Keratinocyte (primary cell): Measurements from ENCODE around the gene KIFC3. TPM values are rescaled to one million over a fixed set of nuclear protein-coding genes. Genes with fewer than 3 reads are reported as not detected.

ENCODE experiments used
- DNase-seq: peaks from one replicate; pipeline ENCODE4 v3.0.0-alpha.2; 2011; ENCODE audit warnings: low read depth, missing footprints, low spot score
- FAIRE-seq: peaks from 2 replicates; lab custom pipeline; 2011; peaks lifted over from hg19 to GRCh38; lab: Jason Lieb, UNC
- H2AFZ ChIP-seq: 2 replicates; pipeline ENCODE4 v1.6.0; 2012; ENCODE audit warnings: low read length, control low read depth, inconsistent platforms; ENCODE audit not compliant: control insufficient read depth
- H3K27ac ChIP-seq: 2 replicates; pipeline ENCODE4 v1.5.1; 2011; ENCODE audit warnings: low read length; ENCODE audit not compliant: control insufficient read depth, insufficient read depth
- H3K27me3 ChIP-seq: 3 replicates; pipeline ENCODE4 v1.6.0; 2011; ENCODE audit warnings: low read length; ENCODE audit not compliant: control insufficient read depth, insufficient read depth; ENCODE audit errors: extremely low read depth
- H3K36me3 ChIP-seq, 2 experiments: 2 replicates in 1 of 2; 3 replicates in 1 of 2; pipeline ENCODE4 v1.5.1; 2011; ENCODE audit warnings: low read length in 2 of 2, mild to moderate bottlenecking in 1 of 2; ENCODE audit not compliant: control insufficient read depth in 2 of 2, insufficient read depth in 2 of 2; ENCODE audit errors: extremely low read depth in 1 of 2
- H3K4me1 ChIP-seq: 3 replicates; pipeline ENCODE4 v1.5.1; 2011; ENCODE audit warnings: low read length; ENCODE audit not compliant: control insufficient read depth, insufficient read depth; ENCODE audit errors: extremely low read depth
- H3K4me2 ChIP-seq: 3 replicates; pipeline ENCODE4 v1.6.0; 2011; ENCODE audit warnings: low read depth, low read length; ENCODE audit not compliant: control insufficient read depth, insufficient read depth; ENCODE audit errors: extremely low read depth
- H3K4me3 ChIP-seq, 3 experiments: fragments of 200-600 bp in 1 of 3; sonication (generic) in 1 of 3; 2 replicates in 2 of 3; 3 replicates in 1 of 3; pipeline ENCODE4 v1.5.1; 2011 to 2016; ENCODE audit warnings: low read length in 3 of 3, mild to moderate bottlenecking in 3 of 3, control low read depth in 2 of 3, inconsistent platforms in 1 of 3, low read depth in 1 of 3, mixed read lengths in 1 of 3, mixed run types in 1 of 3, moderate library complexity in 1 of 3; ENCODE audit not compliant: control insufficient read depth in 2 of 3, insufficient read depth in 2 of 3; ENCODE audit errors: extremely low read depth in 1 of 3
- H3K79me2 ChIP-seq: 2 replicates; pipeline ENCODE4 v1.6.0; 2012; ENCODE audit warnings: low read length; ENCODE audit not compliant: control insufficient read depth, insufficient read depth
- H3K9ac ChIP-seq: 3 replicates; pipeline ENCODE4 v1.6.0; 2011; ENCODE audit warnings: low read length; ENCODE audit not compliant: control insufficient read depth, insufficient read depth; ENCODE audit errors: extremely low read depth
- H3K9me1 ChIP-seq: 3 replicates; pipeline ENCODE4 v1.6.0; 2011; ENCODE audit warnings: low read length; ENCODE audit not compliant: control insufficient read depth, insufficient read depth; ENCODE audit errors: extremely low read depth
- H3K9me3 ChIP-seq: 2 replicates; pipeline ENCODE4 v1.5.1; 2012; ENCODE audit warnings: low read depth, low read length; ENCODE audit not compliant: control insufficient read depth
- H4K20me1 ChIP-seq: 3 replicates; pipeline ENCODE4 v1.6.0; 2011; ENCODE audit warnings: low read length; ENCODE audit not compliant: control insufficient read depth, insufficient read depth; ENCODE audit errors: extremely low read depth
- EZH2 ChIP-seq: IDR thresholded peaks from one replicate; pipeline ENCODE4 v1.6.1; 2012; ENCODE audit warnings: inconsistent platforms, mild to moderate bottlenecking, low read length, moderate library complexity
- dilution Hi-C: fragments of 300-500 bp; cut with MboI; formaldehyde crosslinking; loops from one replicate; pipeline ENCODE4 v1.7.0; 2020; ENCODE audit warnings: low sequenced_read_pairs; ENCODE audit not compliant: extremely low pct_ligation_motif_present
- polyA plus RNA-seq, 5 experiments: library from polyadenylated mRNA; depleted of rRNA in 3 of 5; stranded (reverse) in 3 of 5; stranded (forward) in 1 of 5; unstranded in 1 of 5; fragments of >200 nt; gene quantifications; 1 replicate in 1 of 5; 2 replicates in 3 of 5; 3 replicates in 1 of 5; pipeline versions ENCODE4 v1.2.1 to v1.2.3, GENCODE V29; 2011 to 2012; ENCODE audit warnings: missing spikeins in 2 of 5, low read depth in 1 of 5, low replicate concordance in 1 of 5
- TF ChIP-seq, protein P1 (sequence below), 3 experiments: IDR thresholded peaks in 1 of 3; conservative IDR thresholded peaks in 1 of 3; optimal IDR thresholded peaks in 1 of 3; 2 replicates in 2 of 3; 3 replicates in 1 of 3; pipeline versions ENCODE3 to v1.5.1; 2011; ENCODE audit warnings: low read length in 3 of 3, mild to moderate bottlenecking in 3 of 3, moderate library complexity in 2 of 3, control low read depth in 1 of 3, inconsistent platforms in 1 of 3; ENCODE audit not compliant: insufficient read depth in 2 of 3; ENCODE audit errors: extremely low read depth in 1 of 3

The KIFC3 gene
- polyA plus RNA-seq, 1 donor (not counting 4 experiments of a cell fraction or from before 2014, with no cell fraction given): 22.7 TPM

DNA sequence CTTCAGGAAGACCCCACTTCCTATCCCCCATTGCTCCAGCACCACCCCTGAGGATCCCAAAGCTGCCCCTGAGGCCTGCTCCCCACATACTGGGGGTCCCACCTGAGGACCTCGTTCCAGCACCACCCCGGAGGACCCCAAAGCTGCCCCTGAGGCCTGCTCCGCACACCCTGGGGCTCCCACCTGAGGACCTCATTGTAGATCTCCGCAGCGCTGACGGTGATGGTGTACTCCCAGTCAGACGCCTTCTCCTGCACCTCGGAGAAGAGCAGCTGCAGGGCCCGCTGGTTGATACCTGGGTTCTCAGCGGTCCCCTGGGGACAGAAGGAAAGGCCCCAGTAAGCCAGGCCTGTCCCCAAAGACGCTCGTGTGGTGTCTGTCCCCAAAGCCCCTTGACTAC lies 40.3 kb downstream of the KIFC3 start:
- H3K79me2 ChIP-seq: no peaks in the 10 kb centered on the region
- FAIRE-seq (no peak), DNase-seq (no peak)
- H3K4me1 ChIP-seq: peaks cover 21% of the 10 kb centered on the region
- no peak overlapping the region for H3K9ac ChIP-seq
- no peaks in the 10 kb centered on the region for H3K9me3 ChIP-seq
- H3K27me3 ChIP-seq: no peaks in the 10 kb centered on the region
- H3K4me3 ChIP-seq: no peak overlapping the region
- dilution Hi-C loops: no loop called here
- H3K36me3 ChIP-seq: peaks cover 17 to 46% of the 10 kb centered on the region in 2 experiments
- H2AFZ ChIP-seq: no peak overlapping the region
- H3K27ac ChIP-seq: no peak overlapping the region
- no peak for TF ChIP-seq EZH2
- TF ChIP-seq, protein P1, sequence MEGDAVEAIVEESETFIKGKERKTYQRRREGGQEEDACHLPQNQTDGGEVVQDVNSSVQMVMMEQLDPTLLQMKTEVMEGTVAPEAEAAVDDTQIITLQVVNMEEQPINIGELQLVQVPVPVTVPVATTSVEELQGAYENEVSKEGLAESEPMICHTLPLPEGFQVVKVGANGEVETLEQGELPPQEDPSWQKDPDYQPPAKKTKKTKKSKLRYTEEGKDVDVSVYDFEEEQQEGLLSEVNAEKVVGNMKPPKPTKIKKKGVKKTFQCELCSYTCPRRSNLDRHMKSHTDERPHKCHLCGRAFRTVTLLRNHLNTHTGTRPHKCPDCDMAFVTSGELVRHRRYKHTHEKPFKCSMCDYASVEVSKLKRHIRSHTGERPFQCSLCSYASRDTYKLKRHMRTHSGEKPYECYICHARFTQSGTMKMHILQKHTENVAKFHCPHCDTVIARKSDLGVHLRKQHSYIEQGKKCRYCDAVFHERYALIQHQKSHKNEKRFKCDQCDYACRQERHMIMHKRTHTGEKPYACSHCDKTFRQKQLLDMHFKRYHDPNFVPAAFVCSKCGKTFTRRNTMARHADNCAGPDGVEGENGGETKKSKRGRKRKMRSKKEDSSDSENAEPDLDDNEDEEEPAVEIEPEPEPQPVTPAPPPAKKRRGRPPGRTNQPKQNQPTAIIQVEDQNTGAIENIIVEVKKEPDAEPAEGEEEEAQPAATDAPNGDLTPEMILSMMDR (optimal IDR thresholded peaks at IDR 0.05 in 1 of 3, IDR thresholded peaks at IDR 0.05 in 1 of 3, conservative IDR thresholded peaks at IDR 0.05 in 1 of 3; ENCODE audit: extremely low read depth in 1 of 3, insufficient read depth in 2 of 3, low read length in 3 of 3): no peak
- H4K20me1 ChIP-seq: peaks cover 3% of the 10 kb centered on the region
- no peak overlapping the region for H3K4me2 ChIP-seq
- H3K9me1 ChIP-seq: no peaks in the 10 kb centered on the region

DNA sequence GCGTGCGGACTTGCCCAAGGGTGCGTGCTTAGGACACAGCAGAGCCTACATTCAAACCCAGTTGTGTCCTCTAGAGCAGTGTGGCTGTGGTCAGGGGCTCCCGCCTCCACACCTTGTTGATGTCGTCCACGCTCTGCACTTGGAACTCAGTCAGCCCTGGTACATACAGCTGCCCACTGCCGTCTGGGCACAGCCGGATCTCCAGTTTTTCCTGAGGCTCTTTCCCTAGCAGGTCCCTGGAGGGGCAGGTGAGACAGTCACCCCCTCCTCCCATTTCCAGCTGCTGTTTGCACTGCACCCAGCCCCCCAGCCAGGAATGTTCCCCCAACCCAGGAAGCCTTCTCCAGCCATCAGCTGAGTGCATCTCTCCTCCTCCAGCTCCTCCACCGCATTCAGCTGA lies 41.0 kb downstream of the KIFC3 start:
- Histone ChIP-seq H3K36me3 (peaks cover 19 to 43% of the 10 kb centered on the region in 2 experiments), H3K27ac (no peak overlapping the region), H2AFZ (no peak overlapping the region), H3K9ac (no peak overlapping the region), H3K9me1 (no peaks in the 10 kb centered on the region), H3K9me3 (no peaks in the 10 kb centered on the region), H3K79me2 (no peaks in the 10 kb centered on the region), H3K27me3 (no peaks in the 10 kb centered on the region), H3K4me3 (no peak overlapping the region), H3K4me2 (no peak overlapping the region), H3K4me1 (peaks cover 21% of the 10 kb centered on the region), H4K20me1 (peaks cover 3% of the 10 kb centered on the region)
- FAIRE-seq (no peak), DNase-seq (no peak)
- TF ChIP-seq, protein P1 (optimal IDR thresholded peaks at IDR 0.05 in 1 of 3, IDR thresholded peaks at IDR 0.05 in 1 of 3, conservative IDR thresholded peaks at IDR 0.05 in 1 of 3; ENCODE audit: extremely low read depth in 1 of 3, insufficient read depth in 2 of 3, low read length in 3 of 3): no peak
- TF ChIP-seq EZH2: no peak
- dilution Hi-C loops: no loop called here
